ENCODE measurements around the gene ZNF792. TPM values are rescaled to one million over a fixed set of nuclear protein-coding genes. Genes with fewer than 3 reads are reported as not detected.
A peak's percentile ranks its signal among the peaks of the same experiment; 100 is the strongest.
"Not testable (repeated sequence)": the region's sequence is repeated elsewhere in the genome, so short reads cannot be mapped to it uniquely, and the experiment has no call there.

The ZNF792 gene
- total and polyA plus RNA-seq, 4 experiments from 2014 or later, result 10.1 to 34.7 (median 28.9) TPM

- Histone ChIP-seq H3K36me3 (ENCODE audit: insufficient read depth, low read length) (no peaks in the 10 kb centered on the region), H3K27ac (ENCODE audit: low read depth, low read length) (peak overlapping the region; percentile 88), H3K9me3 (ENCODE audit: control insufficient read depth in 1 of 2, low read length in 2 of 2) (no peaks in the 10 kb centered on the region), H3K4me1 (ENCODE audit: insufficient read depth, low read length) (peaks cover 72% of the 10 kb centered on the region), H3K4me3 (ENCODE audit: low read length in 2 of 2) (peak overlapping the region; percentile 50 to 83), H3K27me3 (ENCODE audit: insufficient read depth, low read length) (no peaks in the 10 kb centered on the region)
- Mint-ChIP-seq H3K4me1 (peaks cover 44 to 83% (median 63%) of the 10 kb centered on the region in 4 donors), H3K27me3 (no peaks in the 10 kb centered on the region), H3K27ac (peak overlapping the region; percentile 86 to 98 (median 97)), H3K9me3 (no peaks in the 10 kb centered on the region), H3K4me3 (peak overlapping the region; percentile 80 to 99 (median 88)), H3K36me3 (peaks cover 0 to 19% of the 10 kb centered on the region in 2 donors)
- ChIA-PET POLR2A (ENCODE audit: partially characterized antibody) (interaction anchor here (0.8 to 11.0 kb wide), 6 partner anchors 12 to 36 kb away, joined by 3 to 282 read pairs (median 12); partner anchors contain the start of gene ZNF792), CTCF (ENCODE audit: partially characterized antibody) (interaction anchor here (1.6 to 6.2 kb wide), 2 partner anchors 13 to 45 kb away, joined by 3 to 71 read pairs; no protein-coding TSS in a partner anchor)
- DNase-seq, result no peak
- intact Hi-C loops (cut with micrococcal nuclease), result no loop called here
Observed at GRCh38 chr19:34998777-34999497, 34.9 kb upstream of the ZNF792 start.

GRCh38 chr19:34998224-34998623 is 34.2 kb upstream of the ZNF792 start:
- DNase-seq; H3K4me3 ChIP-seq (ENCODE audit: low read length in 2 of 2); H3K27me3 Mint-ChIP-seq; H3K27me3 ChIP-seq (ENCODE audit: insufficient read depth, low read length); H3K36me3 ChIP-seq (ENCODE audit: insufficient read depth, low read length); H3K9me3 Mint-ChIP-seq; intact Hi-C loops (cut with micrococcal nuclease); H3K9me3 ChIP-seq (ENCODE audit: control insufficient read depth in 1 of 2, low read length in 2 of 2): not testable (repeated sequence)
- H3K27ac ChIP-seq (ENCODE audit: low read depth, low read length), result peak overlapping the region; percentile 63
- POLR2A ChIA-PET (ENCODE audit: partially characterized antibody), result interaction anchor here (3.4 to 11.0 kb wide), 2 partner anchors 13 to 14 kb away, joined by 13 to 282 read pairs; no protein-coding TSS in a partner anchor
- peak overlapping the region in 7 of 8 donors; percentile 70 to 99 (median 79) for H3K4me3 Mint-ChIP-seq
- H3K4me1 ChIP-seq (ENCODE audit: insufficient read depth, low read length), result peaks cover 64% of the 10 kb centered on the region
- CTCF ChIA-PET (ENCODE audit: partially characterized antibody), result interaction anchor here (1.6 to 6.2 kb wide), 4 partner anchors 14 to 46 kb away, joined by 3 to 71 read pairs (median 28); no protein-coding TSS in a partner anchor
- H3K36me3 Mint-ChIP-seq, result peaks cover 0 to 15% of the 10 kb centered on the region in 2 donors
- peak overlapping the region; percentile 86 to 97 (median 96) for H3K27ac Mint-ChIP-seq
- peaks cover 37 to 78% (median 58%) of the 10 kb centered on the region in 4 donors for H3K4me1 Mint-ChIP-seq

- POLR2A ChIA-PET (ENCODE audit: partially characterized antibody), result interaction anchor here (0.9 to 11.0 kb wide), 9 partner anchors 12 to 215 kb away, joined by 3 to 282 read pairs (median 5); no protein-coding TSS in a partner anchor
- Mint-ChIP-seq H3K27me3 (no peaks in the 10 kb centered on the region), H3K9me3 (no peaks in the 10 kb centered on the region), H3K36me3 (peaks cover 0 to 7% of the 10 kb centered on the region in 2 donors), H3K27ac (peak overlapping the region; percentile 86 to 97 (median 94)), H3K4me3 (peak overlapping the region; percentile 32 to 79 (median 73)), H3K4me1 (peaks cover 28 to 73% (median 47%) of the 10 kb centered on the region in 4 donors)
- CTCF ChIA-PET (ENCODE audit: partially characterized antibody), result interaction anchor here (0.6 to 3.9 kb wide), 4 partner anchors 15 to 47 kb away, joined by 3 to 38 read pairs (median 10); no protein-coding TSS in a partner anchor
- H3K27ac ChIP-seq (ENCODE audit: low read depth, low read length), result peak overlapping the region; percentile 63
- peak overlapping the region in 1 of 2 donors; percentile 63 for H3K4me3 ChIP-seq (ENCODE audit: low read length in 2 of 2)
- no peaks in the 10 kb centered on the region for H3K9me3 ChIP-seq (ENCODE audit: control insufficient read depth in 1 of 2, low read length in 2 of 2)
- DNase-seq, result peak in 4 of 5 donors; percentile 54 to 64 (median 62)
- intact Hi-C loops (cut with micrococcal nuclease), result no loop called here
- H3K36me3 ChIP-seq (ENCODE audit: insufficient read depth, low read length), result no peaks in the 10 kb centered on the region
- peaks cover 54% of the 10 kb centered on the region for H3K4me1 ChIP-seq (ENCODE audit: insufficient read depth, low read length)
- no peaks in the 10 kb centered on the region for H3K27me3 ChIP-seq (ENCODE audit: insufficient read depth, low read length)
Observed at GRCh38 chr19:34997071-34997617, 33.1 kb upstream of the ZNF792 start.

GRCh38 chr19:34995551-34995950 is 31.5 kb upstream of the ZNF792 start:
- no peaks in the 10 kb centered on the region for H3K27me3 ChIP-seq (ENCODE audit: insufficient read depth, low read length)
- H3K9me3 ChIP-seq (ENCODE audit: control insufficient read depth in 1 of 2, low read length in 2 of 2), result no peaks in the 10 kb centered on the region
- peaks cover 45% of the 10 kb centered on the region for H3K4me1 ChIP-seq (ENCODE audit: insufficient read depth, low read length)
- Mint-ChIP-seq H3K9me3 (no peaks in the 10 kb centered on the region), H3K27ac (peak overlapping the region in 5 of 7 donors; percentile 36 to 86 (median 41)), H3K36me3 (peaks cover 0 to 1% of the 10 kb centered on the region in 2 donors), H3K4me3 (peak overlapping the region in 3 of 8 donors; percentile 15 to 52 (median 35)), H3K27me3 (no peaks in the 10 kb centered on the region), H3K4me1 (peaks cover 21 to 73% (median 41%) of the 10 kb centered on the region in 4 donors)
- no peaks in the 10 kb centered on the region for H3K36me3 ChIP-seq (ENCODE audit: insufficient read depth, low read length)
- CTCF ChIA-PET (ENCODE audit: partially characterized antibody), result interaction anchor here (1.1 to 3.9 kb wide), 4 partner anchors 17 to 71 kb away, joined by 3 to 38 read pairs (median 10); no protein-coding TSS in a partner anchor
- intact Hi-C loops (cut with micrococcal nuclease), result no loop called here
- POLR2A ChIA-PET (ENCODE audit: partially characterized antibody), result interaction anchor here (2.1 to 11.0 kb wide), 3 partner anchors 10 to 22 kb away, joined by 7 to 282 read pairs (median 13); no protein-coding TSS in a partner anchor
- DNase-seq, result no peak
- H3K27ac ChIP-seq (ENCODE audit: low read depth, low read length), result no peak overlapping the region
- H3K4me3 ChIP-seq (ENCODE audit: low read length in 2 of 2), result no peak overlapping the region

- ChIA-PET CTCF (ENCODE audit: partially characterized antibody) (interaction anchor here (1.1 to 3.9 kb wide), 4 partner anchors 18 to 72 kb away, joined by 3 to 38 read pairs (median 10); no protein-coding TSS in a partner anchor), POLR2A (ENCODE audit: partially characterized antibody) (interaction anchor here (3.4 to 11.0 kb wide), 2 partner anchors 9 to 18 kb away, joined by 13 to 282 read pairs; no protein-coding TSS in a partner anchor)
- Mint-ChIP-seq H3K4me1 (peaks cover 22 to 76% (median 44%) of the 10 kb centered on the region in 4 donors), H3K4me3 (no peak overlapping the region), H3K9me3 (no peaks in the 10 kb centered on the region), H3K36me3 (peaks cover 0 to 1% of the 10 kb centered on the region in 2 donors), H3K27ac (peak overlapping the region in 2 of 7 donors; percentile 22 to 82), H3K27me3 (no peaks in the 10 kb centered on the region)
- Histone ChIP-seq H3K36me3 (ENCODE audit: insufficient read depth, low read length) (no peaks in the 10 kb centered on the region), H3K9me3 (ENCODE audit: control insufficient read depth in 1 of 2, low read length in 2 of 2) (no peaks in the 10 kb centered on the region), H3K27me3 (ENCODE audit: insufficient read depth, low read length) (no peaks in the 10 kb centered on the region), H3K4me1 (ENCODE audit: insufficient read depth, low read length) (peaks cover 44% of the 10 kb centered on the region), H3K4me3 (ENCODE audit: low read length in 2 of 2) (no peak overlapping the region), H3K27ac (ENCODE audit: low read depth, low read length) (no peak overlapping the region)
- no peak for DNase-seq
- intact Hi-C loops (cut with micrococcal nuclease), result no loop called here
Observed at GRCh38 chr19:34994643-34995541, 30.9 kb upstream of the ZNF792 start.

GRCh38 chr19:34994286-34994642 is 30.2 kb upstream of the ZNF792 start:
- CTCF ChIA-PET (ENCODE audit: partially characterized antibody), result interaction anchor here (3.9 kb wide), 1 partner anchor 22 kb away, joined by 17 read pairs; no protein-coding TSS in a partner anchor
- Mint-ChIP-seq H3K9me3 (no peaks in the 10 kb centered on the region), H3K4me1 (peaks cover 22 to 70% (median 41%) of the 10 kb centered on the region in 4 donors), H3K4me3 (no peak overlapping the region), H3K36me3 (peaks cover 0 to 1% of the 10 kb centered on the region in 2 donors), H3K27me3 (no peaks in the 10 kb centered on the region), H3K27ac (peak overlapping the region in 2 of 7 donors; percentile 42 to 76)
- no peaks in the 10 kb centered on the region for H3K9me3 ChIP-seq (ENCODE audit: control insufficient read depth in 1 of 2, low read length in 2 of 2)
- H3K4me1 ChIP-seq (ENCODE audit: insufficient read depth, low read length), result peaks cover 38% of the 10 kb centered on the region
- no peaks in the 10 kb centered on the region for H3K36me3 ChIP-seq (ENCODE audit: insufficient read depth, low read length)
- no peak overlapping the region for H3K27ac ChIP-seq (ENCODE audit: low read depth, low read length)
- no peak for DNase-seq
- POLR2A ChIA-PET (ENCODE audit: partially characterized antibody), result interaction anchor here (1.0 to 11.0 kb wide), 2 partner anchors 18 kb away, joined by 3 to 282 read pairs; no protein-coding TSS in a partner anchor
- H3K4me3 ChIP-seq (ENCODE audit: low read length in 2 of 2), result no peak overlapping the region
- intact Hi-C loops (cut with micrococcal nuclease), result no loop called here
- no peaks in the 10 kb centered on the region for H3K27me3 ChIP-seq (ENCODE audit: insufficient read depth, low read length)

Measured in CD4-positive, alpha-beta memory T cell (primary cell).